DMS153 (cell line): Measurements from ENCODE around the gene TCF7.

ENCODE experiments used
- DNase-seq: peaks from one replicate; lab custom pipeline; 2025; lab: John Stamatoyannopoulos, UW

The TCF7 gene

DNA sequence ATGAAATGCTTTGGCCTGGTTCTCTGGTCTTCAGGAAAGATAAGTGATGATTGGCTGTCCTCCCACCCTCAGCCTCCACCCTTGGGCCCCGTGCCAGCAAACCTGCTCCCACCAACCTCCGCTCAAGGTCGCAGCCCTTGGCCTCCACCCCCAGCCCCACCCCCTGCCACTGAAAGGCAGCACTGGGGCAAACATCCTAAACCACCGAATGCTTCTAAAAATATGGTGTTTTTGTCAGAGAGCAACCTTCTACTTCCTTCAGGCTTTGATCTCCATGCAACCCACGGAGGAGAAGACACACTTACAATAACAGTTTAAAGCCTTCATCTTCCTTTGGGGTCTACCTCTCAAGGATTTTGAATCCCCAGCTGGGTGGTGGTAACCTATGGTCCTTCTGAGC is 24.0 kb upstream of the TCF7 start:
- DNase-seq, result no peak

DNA sequence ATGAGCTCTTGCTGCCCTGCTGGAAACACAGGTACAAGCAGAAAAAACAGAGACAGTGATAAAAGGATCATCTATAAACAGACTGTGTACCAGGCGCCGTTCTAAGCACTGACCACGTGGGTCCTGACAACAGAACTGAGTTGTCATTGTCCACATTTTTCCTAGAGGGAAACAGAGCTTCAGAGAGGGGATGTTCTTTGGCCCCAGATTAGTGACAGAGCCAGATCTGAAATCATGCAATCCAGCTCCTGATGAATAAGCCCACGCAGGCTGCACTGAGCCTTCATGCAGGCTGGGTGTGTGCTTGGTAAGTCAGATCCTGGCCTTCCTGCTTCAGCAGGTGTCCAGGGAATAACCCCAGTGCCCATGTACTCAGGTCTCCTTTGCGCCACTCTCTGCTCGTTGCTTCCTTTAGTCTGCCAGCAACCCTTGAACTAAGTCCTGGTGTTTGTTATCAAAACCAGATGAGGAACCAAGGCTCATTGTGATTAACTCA is 22.8 kb upstream of the TCF7 start:
- no peak for DNase-seq

DNA sequence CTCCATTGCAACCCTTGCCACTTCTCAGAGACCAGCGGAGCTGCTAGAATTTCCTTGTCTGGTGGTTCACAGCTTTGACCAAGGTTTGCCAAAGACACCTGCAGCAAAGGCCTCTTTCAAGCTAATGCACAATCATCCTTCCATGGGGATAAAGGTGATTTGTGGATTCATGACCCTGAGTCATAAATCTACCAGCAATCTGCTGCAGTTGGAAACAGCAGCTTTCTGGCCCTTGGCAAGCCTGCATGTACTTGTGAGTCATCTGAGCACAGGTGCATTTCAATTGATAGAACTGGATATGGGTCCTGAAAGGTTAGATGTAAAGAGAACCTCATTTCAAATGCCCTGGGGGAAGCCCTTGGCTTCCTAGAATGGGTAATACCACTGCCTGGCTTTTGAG is 21.6 kb upstream of the TCF7 start:
- no peak for DNase-seq

DNA sequence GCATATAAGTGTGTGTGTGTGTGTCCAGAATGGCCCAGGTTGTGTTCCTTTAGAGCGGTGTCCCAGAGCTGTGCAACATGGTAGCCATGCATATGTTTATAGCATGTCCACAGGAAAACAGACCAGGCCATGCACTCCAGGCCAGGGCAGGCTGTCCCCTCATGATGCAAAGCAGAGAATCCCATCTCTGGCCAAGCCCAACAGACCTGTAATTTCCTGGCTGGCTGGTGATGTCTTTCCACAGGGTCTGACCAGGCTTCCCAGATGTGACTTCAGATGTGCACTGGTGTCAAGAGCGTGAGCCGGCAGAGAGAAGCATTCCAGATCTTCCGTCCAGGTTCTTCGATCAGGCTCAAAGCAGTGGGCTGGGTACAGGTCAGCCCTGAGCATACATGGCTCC is 21.1 kb upstream of the TCF7 start:
- DNase-seq, result no peak

DNA sequence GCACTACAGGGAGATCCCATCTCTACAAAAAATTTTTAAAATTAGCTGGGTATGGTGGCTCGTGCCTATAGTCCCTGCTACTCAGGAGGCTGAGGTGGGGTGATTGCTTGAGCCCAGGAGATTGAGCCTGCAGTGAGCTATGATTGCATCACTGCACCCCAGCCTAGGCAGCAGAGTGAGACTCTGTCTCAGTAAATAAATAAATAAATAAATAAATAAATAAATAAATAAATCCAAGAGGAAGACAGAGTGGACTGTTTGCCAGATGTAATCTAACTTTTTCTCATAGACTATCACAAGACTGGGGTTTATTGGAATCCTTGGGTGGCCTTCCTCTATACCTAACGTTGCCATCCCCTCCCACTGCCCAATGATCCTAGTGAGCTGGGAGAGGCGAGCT is 19.2 kb upstream of the TCF7 start:
- DNase-seq, result no peak

DNA sequence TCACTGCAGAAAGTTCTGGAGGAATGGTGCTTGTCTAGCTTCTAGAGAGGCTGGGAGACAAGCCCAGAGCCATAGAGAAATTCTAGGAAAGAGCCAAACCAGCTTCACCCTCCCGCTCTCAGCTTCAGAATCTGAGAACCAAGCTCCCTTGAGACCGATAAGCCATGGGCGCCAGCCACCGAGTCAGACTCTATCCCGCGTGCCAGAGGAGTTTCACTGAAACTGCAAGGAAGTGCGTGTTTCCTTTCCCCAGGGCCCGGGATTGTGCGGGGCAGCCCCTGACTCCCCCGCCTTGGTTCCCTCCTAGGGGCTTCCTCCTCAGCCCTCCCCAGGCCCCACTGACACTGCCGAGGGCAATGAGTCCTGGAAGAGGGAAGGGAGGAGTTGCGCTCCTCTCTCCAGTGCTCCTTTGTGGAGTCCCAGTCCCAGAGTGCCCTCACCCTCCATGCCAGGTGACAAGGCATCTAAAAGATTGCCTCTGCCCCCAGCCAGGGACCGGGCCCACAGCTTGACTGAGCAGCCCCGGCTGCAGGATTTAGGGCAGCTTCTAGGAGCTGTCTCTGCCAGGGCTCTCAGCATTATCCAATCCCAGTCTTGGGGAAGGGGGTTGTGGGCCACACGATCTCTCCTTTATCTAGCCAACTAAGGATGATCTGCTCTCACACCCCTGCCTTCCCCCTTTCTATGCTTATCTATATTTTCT is 18.4 kb upstream of the TCF7 start:
- no peak for DNase-seq

DNA sequence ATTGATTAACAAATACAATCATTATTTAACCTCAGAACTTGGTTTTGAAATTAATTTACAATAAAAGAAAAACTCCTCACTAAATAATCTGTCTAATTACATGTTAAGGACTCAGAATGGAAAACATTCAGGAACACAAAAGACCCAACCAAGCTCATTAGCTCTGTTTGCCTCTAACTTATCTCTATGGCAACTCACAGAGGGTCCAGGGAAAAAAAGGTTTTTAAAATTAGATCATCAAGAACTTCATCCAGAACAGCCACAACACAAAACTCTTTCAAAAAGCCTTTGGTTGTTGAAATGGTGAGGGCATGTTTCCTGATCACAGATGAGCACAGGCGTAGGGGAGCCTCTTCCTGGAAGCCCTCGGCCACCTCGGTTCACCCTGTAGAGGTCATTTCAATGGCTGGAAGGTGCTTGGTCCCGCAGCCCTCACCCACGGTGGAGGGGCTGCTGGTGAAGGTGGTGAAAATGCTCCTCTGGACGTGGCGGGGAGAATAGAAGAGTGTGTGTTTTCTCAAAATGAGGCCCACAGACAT is 17.2 kb upstream of the TCF7 start:
- DNase-seq, result no peak

DNA sequence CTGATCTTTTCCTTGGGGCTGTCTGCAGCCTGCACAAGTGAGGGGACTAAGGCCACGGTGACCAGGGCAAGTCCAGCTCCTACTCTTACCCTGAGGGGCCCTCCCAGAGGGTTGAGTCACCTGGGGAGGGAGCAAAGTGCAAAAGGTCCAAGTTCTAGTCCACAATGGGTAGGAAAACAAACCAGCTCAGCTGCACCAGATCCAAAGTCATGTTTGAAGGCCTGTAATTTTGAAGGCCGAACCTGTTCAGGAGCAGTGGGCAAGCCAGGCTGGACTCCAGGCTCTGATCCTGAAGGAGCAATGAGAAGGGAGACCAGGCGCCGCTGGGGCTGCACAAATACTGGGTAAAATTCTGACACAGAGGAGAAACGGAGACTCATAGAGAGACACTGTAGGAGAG is 15.8 kb upstream of the TCF7 start:
- DNase-seq, result no peak

DNA sequence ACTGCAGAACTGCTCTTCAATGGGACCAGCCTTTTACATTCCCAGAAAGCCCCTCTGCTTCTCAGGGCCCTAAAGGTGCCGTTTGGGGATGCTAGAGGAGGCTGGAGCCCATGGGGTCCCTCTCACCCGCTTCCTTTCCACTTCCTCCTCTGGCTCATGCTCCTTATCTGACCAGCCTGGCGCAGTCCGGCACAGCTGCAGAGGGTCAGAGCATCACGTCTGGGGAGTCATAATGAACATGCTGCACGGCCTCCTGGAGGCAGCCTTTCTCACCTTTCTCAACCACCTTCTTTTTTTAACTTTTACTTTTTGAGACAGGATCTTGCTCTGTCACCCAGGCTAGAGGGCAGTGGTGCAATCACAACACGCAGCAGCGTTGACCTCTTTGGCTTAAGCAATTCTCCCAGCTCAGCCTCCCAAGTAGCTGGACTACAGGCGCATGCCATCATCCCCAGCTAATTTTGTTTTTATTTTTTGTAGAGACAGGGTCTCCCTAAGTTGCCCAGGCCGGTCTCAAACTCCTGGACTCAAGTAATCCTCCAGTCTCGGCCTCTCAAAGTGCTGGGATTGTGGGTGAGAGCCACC is 15.1 kb upstream of the TCF7 start:
- DNase-seq, result no peak

DNA sequence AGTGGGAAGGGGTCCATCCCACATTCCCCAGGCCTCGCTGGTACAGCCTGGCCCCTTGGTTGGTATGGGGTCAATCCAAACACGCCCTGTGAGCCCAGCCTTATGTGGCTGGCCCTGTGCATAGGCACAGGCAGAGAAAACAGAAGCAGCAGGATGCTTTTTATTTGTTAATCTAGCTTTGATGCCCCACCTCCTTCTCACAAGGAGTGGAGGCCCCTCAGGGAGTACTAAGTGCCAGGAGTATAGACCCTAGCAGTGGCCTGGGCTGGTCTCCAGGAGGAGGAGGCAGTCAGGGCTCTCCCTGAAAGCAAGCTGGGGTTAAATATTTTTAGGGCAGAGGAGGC is 14.6 kb upstream of the TCF7 start:
- no peak for DNase-seq

DNA sequence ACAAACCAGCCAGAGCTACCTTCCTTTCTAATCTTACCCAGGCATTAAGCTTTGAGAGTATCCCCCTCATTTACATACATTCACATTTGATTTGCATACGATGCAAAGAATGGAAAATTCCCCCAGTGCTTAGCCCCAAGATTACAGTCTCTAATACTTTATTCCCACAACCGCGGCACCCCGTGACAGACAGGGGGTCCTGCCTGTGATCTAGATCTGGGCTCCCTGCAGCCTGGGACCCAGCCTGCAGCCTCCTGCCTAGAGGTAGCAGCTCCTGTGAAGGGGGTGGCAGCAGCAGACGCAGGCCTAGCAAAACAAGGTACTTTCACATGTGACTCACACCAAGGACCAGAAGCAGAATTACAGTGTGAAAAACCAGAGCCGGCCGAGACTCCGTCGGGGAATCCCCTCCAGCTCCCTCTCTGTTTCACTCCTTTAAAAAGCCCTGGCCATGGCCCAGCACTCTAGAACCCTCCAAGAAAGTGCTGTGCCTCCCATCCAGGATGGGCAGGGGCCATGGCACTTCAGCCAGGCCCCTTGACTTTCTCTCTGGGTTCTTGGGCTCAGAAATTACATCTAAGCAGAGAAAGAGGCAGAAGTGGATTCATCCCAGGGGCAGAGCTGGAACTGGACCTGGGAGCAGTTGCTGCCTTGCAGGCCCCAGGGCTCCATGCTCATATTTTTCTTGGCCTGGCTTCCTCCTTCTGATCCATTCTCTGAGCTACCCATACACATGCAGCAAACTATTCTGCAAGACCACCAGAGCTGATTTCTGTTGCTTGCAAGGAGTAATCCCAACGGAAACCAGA is 14.0 kb upstream of the TCF7 start:
- DNase-seq, result no peak

DNA sequence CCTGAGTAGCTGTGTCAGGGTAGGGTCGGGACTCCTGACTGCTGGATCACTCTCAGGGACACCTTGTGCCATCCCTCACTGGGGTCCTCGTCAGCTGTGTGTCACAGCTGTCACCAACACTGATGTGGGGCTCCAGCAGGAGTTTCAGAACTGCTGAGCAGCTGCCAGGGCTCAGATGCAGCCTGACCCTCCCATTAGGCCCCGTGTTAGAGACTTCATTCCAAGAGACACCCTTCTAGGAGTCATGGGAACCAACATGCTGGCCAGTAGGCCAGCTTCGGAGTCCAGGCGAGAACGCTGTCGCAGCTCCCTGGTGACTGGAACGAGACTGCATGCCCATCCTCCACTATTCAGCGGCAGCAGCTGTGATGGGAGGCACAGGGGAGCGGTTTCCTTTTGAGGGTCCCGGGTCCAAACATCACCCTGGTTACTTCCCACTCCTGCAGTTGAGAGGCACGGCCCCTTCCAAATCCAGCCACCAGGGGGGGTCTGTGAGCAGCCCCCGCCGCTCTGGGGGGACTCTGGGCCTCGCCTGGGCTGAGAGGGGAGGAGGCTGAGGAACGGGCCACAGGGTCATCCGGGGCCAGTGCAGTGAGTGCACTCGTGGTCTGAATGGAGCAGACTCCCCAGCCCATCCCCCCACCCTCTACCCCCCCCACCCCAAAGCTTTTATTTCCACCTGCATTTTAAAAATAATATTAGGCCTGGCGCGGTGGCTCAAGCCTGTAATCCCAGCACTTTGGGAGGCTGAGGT is 12.6 kb upstream of the TCF7 start:
- no peak for DNase-seq

DNA sequence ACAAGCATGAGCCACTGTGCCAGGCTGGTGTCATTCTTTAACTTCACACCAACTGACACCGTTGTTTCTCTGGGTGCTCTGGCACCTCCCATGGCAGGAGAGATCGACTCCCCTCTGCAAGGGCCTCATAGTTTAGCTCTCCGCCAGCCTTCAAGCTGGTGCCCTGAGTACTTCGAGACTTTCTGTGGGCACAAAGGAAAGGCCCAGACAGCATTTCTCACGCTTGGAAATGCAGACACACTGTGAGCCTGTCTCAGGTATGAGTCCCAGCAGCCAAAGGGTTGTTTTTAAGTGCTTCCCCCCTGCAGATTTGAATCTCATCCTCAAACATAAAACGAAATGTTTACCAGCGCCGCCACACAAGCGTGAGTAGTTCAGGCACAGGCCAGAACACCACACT is 11.1 kb upstream of the TCF7 start:
- DNase-seq, result no peak

DNA sequence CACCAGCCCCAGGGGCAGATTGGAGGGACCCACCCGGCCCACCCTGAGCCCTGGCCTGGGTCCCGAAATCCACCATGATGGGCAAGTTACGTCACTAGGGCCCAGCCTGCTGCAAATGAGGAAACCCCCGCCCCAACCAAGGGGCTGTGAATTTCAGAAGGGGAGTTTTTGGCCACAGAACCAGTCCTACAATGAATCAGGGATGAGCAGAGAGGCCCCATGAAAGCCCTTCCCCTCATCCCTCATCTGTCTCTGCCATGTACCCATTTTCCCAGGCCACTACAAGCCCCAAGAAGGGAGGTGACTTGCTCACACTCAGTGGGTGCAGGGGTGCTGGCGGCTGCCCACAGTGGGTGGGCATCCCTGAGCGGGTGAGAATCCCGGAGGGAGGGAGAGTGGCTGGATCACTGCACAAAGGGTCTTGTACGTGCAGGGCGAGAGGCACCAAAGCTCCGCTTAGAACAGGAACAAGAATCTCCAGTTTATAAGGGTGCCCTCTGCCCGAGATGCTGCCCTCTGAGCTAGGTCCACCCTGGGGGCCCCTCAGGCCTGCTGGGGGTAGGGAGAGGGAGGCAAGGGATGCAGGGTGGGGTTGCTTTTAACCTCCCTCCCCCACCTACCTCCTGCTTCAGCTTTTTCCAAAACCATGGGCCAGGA is 10.4 kb upstream of the TCF7 start:
- no peak for DNase-seq

DNA sequence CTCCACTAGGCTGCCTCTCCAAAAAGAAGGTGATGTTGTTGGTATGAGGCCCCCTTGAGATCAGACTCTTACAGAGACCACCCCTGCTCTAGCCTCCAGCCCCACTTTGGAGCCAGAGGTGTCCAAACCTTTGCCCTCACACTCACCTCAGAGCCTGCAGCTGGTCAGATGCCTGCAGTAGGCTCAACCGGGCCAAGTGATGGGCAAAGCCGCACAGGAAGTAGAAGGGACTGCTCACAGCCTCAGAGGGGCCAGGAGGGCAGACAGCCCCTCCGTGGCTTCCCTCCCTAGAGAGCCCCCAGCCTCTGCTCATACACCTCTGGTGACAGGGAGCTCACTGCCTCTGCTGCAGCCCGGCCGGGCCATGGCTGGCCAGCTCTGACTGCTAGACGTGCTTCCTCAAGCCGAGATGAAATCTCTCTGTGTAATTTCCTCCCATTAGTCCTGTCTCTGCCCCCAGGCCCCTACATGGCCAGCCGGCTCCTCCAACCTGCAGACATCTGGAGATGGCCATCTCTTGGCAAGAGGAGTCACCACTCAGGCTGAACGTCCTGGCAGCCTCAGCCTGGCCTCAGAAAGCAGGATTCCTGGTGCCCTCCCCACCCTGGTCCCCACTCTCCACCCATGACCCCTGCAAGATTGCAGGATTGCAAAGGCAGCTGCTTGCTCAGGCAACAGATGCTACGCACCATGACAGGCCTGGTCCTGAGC is 7.3 kb upstream of the TCF7 start:
- no peak for DNase-seq

DNA sequence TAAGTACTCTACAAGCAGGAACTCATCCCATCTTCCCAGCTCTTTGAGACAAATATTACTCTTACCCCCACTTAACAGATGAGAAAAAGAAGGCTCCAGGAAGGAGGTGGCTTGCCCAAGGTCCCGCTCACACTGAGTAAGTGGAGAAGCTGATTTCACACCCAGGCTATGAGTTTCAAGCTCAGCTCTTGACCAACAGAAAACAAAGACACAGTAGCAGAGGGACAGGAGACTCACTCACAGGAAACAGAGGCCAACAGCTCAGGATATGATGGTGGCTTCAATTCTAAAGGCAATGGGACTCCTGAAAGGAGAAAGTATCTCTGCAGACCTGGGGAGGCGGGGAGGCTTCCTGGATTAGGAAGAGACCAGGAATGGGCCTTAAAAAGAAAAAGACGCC is 6.7 kb upstream of the TCF7 start:
- no peak for DNase-seq

DNA sequence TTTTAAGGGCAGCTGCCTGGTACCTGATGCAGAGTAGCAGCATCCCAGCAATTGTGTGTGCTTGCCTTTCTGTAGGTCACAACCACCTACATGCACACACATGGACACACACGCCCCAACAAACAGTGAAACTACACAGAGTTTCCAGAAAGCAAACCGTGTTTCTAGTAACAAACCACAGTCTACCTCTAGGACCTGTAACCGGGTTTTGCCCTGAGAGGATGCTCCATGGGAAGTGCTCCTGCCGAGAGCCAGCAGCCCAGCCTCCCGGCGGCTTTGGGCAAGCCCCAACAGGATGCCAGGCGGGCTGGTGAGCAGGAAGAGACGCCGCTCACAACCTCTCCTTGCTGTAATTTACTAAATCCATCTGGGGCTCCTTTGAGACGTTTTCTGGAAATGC is 4.1 kb upstream of the TCF7 start:
- no peak for DNase-seq

DNA sequence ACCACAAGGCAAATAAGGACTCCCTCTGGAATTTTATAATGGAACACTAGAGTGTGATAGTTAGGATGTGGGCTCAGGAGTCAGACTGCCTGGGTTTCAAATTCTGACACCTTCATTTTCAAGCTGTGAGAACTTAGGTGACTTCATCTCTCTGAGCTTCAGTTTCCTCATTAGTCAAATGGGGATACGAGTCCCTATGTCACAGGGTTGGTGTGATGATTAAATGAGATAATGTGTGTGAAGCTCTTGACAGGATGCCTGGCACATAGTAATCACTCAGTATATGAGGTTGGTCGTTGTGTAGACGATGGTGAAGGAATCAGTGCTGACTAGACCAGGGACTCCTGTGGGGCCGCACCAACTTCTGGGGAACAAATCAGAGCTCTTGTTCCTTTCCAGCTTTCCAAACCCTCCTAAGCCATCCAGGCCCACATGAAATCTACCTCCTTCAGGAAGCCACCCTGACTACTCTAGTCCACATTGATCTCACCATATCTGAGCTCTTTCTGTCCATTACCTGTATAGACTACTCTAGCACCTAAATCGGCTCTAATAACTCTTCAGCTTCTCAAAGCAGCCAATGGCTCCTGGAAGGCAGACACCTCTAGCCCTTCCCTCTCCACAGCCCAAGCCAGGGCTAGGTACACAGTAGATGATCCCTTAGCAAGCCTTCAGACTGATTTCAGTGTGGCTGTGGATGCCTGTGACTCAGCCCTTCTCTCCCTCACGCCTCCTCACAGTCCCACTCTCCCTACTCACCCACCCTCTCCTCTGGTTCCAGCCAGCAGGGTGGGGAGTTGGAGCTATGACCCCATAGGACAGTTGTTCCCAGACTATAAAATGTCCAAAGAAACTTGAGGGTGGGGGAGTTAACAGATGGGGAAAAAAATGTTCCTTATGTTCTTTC is 2.5 kb upstream of the TCF7 start:
- DNase-seq, result no peak

DNA sequence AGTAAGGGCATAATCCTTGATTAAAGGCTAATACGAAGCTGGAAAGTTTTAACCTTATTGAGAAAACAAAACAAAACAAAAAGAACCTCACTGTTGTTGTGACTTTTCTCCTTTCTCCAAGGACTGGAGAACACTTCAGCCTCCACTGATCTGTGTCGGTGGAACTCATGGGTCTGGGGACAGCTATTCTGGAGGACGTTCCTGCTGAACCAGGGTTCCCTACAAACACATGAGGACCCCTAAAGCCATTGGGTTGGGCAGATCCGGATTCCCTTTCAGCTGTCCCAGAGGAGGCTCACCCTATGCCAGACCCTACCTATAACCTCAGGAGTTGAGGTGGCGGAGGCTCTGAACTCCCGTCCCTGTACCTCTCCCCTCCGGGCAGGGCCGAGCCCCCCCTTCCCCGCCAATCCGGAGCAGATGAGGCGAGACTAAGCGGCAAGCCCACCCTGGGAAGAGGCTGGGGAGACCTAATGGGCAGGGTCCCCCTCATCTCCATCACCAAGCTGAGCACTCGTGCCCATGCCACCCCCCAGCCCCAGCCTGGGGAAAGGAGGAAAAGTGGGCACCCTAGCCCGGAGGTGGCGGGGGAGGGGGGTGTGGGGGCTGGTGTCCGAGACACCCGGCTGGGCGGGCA is 1.6 kb upstream of the TCF7 start:
- DNase-seq, result no peak
